Activated T-cell treated with anti-CD3 and anti-CD28 coated beads, Interleukin-2, amount 50 U/mL, for 1 hour (primary cell): ENCODE measurements around the gene DPY19L3.
"Not testable (repeated sequence)": the region's sequence is repeated elsewhere in the genome, so short reads cannot be mapped to it uniquely, and the experiment has no call there.

ENCODE experiments used
- DNase-seq: peaks from one replicate; pipeline ENCODE4 v3.0.0-alpha.2; 2020

The DPY19L3 gene

GRCh38 chr19:32396046-32396652 is 9.4 kb upstream of the DPY19L3 start:
- no peak for DNase-seq

DNA sequence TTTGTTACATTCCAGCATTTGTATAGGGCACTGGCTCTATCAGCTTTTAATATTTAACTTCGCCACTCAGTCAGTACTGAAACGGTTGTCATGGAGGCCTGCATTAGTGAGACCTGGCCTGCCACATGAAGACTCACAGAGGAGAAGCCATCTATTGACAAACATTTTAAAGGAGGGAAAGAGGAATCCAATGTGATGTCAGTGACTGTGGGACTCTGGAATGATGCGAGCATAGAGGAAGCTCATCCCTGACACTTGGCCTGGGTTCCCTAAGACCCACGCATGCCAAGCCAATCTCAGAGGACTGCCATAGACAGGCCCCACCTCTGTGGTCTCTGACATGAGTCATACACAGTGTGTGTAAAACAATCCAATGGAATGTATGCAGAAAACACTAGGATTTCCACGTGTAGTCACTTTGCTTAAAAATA is 7.9 kb upstream of the DPY19L3 start:
- DNase-seq, result no peak

GRCh38 chr19:32401992-32402391 is 3.6 kb upstream of the DPY19L3 start:
- DNase-seq, result no peak

GRCh38 chr19:32403291-32403995 is 2.1 kb upstream of the DPY19L3 start:
- no peak for DNase-seq

DNA sequence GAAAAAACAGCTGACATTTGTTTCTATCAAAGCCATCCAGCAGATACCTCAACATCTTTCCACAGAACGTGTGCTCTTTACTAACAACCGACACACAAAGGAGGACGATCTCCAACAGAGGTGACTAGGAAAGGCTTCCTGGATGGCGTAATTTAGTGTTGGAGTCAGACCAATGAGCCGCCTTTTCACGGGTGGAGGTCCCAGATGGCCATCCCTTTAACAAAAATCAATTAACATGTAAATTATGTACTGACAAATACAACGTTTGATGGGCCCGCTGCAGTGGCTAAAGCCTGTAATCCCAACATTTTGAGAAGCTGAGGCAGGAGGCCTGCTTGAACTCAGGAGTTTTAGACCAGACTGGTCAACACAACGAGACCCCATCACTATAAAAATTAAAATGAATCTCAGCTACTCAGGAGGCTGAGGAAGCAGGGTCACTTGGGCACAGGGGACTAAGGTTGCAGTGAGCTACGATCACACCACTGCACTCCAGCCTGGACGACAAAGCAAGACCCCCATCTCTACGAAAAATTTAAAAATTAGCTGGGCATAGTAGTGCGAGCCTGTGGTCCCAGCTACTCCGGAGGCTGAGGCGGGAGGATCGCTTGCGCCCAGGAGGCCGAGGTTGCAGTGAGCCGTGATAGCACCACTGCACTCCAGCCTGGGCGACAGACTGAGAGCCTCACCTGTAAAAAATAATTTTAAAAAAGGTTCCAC is 1.2 kb upstream of the DPY19L3 start:
- peak; percentile 24 for DNase-seq

DNA sequence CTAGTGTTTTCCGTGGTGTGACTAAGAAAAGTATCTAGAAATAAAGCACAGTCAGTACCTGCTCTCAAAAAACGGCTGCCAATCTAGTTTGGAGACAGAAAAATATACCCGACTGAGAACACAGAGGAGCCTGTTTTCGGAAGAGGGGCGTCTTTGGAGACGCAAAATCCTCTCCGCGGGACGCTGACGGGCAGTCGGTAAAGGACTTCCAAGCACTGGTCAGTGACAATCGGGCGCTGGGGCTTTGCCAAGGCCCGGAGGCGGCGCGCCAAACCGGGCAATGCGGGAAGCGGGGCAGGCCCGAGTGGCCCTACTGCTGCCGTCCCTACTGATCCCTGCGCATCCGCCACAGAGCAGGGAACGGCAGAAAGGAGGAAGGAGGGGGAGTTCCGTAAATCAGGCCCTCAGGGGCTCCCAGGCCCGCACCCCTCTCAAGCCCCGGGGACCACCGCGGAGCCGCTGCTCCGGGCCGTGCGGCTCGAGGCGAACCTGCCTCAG is 588 bp upstream of the DPY19L3 start:
- DNase-seq, result no peak

GRCh38 chr19:32406161-32407003 is 812 bp downstream of the DPY19L3 start:
- DNase-seq, result no peak

- no peak for DNase-seq
These were observed 1.7 kb downstream of the DPY19L3 start for GRCh38 chr19:32407004-32407992.

DNA sequence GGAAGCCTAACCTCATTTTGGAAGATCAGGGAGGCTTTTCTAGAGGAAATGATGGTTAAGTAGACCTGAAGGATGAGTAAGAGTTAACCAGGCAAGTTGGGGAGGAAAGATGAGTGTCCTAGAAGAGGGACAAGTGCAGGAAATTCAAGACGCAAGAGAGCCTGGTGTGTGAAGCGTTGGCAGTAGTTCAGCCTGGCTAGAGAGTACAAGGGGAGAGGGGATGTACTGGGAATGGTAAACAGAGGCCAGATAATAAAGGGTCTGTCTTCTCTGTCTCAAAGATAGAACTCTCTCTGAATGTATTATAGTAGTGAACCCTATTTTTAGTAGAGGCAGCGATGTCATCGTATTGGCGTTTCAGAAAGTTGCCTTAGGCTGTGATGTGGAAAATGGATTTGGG is 9.7 kb downstream of the DPY19L3 start:
- no peak for DNase-seq

DNA sequence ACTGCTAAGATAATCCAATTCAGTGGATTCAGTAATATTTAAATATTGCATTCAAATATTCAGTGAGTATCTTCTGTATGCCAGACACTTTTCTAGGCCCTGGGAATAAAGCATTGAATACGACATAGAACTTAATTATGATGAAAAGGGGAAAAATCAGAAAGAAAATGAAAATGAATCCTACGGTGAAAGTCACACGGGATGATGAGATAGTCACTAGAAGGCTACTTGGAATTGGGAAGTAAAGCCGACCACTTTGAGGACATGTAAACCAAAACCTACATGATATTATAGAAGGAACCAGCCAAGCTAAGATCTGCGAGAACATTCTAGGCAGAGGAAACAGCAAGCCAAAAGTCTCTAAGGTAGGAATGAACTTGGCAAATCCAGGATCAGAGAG is 10.1 kb downstream of the DPY19L3 start:
- DNase-seq, result no peak

DNA sequence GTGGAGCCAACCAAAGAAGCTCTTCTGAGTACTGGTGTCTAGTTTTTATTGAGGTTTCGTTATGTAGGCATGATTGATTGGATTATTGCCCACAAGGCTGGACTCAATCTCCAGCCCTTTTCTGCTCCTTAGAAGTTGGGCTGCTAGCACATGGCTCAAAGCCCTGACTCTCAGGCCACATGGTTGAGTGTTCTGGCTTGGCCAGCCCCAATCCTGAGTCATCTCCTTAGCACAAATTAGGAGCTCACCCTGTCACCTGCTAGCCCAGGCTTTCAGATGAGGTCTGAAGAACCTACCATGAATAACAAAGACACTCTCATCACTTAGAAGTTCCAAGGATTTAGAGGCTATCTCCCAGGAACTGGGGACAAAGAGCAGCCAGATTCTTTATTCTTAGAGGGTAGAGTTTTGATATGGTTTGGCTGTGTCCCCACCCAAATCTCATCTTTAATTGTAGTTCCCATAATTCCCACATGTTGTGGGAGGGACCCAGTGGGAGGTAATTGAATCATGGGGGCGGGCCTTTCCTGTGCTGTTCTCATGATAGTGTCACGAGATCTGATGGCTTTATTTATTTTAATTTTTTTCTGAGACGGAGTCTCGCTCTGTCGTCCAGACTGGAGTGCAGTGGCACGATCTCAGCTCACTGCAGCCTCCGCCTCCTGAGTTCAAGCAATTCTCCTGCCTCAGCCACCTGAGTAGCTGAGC is 11.3 kb downstream of the DPY19L3 start:
- no peak for DNase-seq

GRCh38 chr19:32418155-32418554 is 12.6 kb downstream of the DPY19L3 start:
- DNase-seq, result no peak

DNA sequence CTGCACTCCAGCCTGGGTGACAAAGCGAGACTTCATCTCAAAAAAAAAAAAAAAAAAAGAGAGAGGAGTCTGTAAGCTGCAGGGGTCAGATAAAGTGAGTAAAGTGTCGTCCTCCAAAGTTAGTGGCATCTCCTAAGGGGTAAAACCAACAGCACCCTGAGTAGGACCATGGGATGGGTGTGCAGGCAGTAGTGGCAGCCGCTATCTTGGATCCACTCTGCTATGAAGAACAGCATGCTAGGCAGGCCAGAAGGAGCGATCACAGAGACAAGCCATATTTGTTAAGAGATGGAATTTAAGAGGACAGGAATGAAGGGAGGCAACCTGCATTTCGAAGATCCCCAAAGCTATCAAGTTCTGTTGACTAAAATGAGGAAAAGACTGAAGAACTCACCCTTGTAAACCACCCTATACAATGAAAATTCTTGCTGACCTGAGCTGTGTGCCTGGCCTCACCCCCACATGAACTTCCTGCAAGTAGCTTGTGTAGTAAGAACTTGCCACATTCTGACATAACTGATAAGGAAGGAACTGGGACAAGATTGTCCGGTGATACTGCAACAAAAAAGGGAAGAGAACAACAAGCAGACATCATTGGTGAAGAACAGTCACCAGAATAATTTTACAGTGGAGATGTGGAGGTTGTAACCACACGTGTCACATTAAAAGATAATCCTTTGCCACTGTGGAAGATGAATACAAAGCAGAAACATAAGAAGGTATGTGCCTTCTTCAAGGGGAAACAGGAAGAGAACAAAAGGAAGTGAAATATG is 16.2 kb downstream of the DPY19L3 start:
- DNase-seq, result no peak

GRCh38 chr19:32422435-32422834 is 16.9 kb downstream of the DPY19L3 start:
- no peak for DNase-seq

DNA sequence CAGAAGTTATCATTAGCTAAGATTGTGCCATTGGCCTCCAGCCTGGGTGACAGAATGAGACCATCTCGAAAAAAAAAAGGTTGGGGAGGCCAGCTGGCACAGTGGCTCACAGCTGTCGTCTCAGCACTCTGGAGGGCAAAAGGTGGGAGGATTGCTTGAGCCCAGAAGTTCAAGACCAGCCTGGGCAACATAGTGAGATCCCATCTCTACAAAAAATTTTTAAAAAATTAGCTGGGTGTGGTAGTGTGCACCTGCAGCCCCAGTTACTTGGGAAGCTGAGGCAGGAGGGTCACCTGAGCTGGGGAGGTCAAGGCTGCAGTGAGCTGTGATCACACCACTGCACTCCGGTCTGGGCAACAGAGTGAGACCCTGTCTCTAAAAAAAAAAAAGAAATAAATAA is 18.4 kb downstream of the DPY19L3 start:
- DNase-seq, result not testable (repeated sequence)

DNA sequence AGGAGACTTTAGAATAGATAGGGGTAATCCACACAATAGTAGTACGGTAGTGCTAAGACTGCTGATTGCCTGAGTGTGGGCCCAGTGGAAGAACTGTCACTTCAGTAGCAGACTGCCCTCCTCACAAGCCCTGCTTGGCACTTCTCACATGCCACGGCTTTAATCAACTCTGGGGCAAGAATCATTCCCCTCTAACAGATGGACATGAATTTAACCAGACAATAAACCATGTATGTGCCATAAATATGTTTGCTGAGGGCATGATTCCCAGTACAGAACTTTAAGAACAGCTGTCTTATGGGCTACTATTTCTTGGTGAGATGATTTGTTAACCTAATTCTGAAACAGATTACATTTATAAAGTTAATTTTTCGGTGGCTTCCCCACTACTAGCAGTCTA is 22.0 kb downstream of the DPY19L3 start:
- no peak for DNase-seq

GRCh38 chr19:32436692-32437091 is 31.1 kb downstream of the DPY19L3 start:
- no peak for DNase-seq

DNA sequence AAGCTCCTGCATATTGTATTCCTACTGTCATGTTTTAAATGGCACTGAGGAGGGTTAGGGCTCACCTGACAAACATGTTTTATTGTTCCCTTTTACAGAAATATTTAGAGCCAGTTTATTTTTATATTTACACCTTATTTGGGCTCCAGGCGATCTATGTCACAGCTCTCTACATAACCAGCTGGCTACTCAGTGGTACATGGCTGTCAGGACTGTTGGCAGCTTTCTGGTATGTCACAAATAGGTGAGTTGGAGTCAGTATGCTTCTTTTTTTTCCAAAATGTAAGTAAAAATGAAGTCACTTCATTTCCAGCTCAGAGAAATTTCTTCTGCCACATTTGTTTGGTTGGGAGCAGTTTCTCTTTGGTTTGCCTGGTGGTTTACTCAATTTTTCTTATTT is 31.5 kb downstream of the DPY19L3 start:
- no peak for DNase-seq

DNA sequence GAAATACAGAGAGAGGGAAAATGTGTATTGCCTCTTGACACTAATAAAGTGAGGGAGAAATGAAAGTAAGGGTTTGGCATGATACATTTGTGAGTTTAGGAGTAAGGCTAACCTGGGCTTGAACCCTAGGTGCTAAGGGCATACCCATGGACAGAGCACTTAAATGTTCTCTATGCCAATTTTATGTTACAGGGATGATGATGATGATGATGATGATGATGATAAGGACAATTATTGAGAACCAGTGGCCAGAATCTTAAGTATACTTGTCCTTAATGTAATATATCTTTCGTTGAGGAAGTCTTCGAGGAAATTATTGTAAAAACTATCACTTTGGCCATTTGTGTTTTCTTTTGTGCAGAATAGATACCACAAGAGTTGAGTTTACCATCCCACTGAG is 33.2 kb downstream of the DPY19L3 start:
- no peak for DNase-seq

DNA sequence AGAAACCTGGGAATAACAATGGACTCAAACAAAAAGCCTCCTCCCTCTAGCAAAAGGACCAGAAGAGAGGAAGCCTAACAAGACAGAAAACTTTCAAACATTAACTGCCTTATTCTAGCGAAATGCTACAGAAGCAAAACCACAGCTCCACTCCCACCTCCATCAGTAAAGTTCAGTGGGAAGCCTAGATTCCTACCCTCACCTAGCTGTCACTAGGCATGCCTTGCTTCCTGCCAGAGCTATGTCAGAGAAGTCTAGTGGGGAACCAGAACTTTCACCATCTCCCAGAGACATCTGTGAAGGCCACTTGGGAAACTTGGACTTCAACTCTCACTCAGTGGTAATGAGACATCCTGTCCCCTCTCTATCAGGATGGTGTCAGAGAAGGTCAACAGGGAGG is 37.1 kb downstream of the DPY19L3 start:
- DNase-seq, result no peak
